Coronary artery (tissue), 2 donors: Measurements from ENCODE around the gene VSNL1.
A peak's percentile ranks its signal among the peaks of the same experiment; 100 is the strongest.

Source experiments
- DNase-seq: peaks from one replicate; pipeline ENCODE4 v3.0.0-alpha.2; 2017; ENCODE audit warnings: low spot score
- H3K27ac ChIP-seq, 2 donors: fragments of 200-600 bp; sonication (generic); one replicate each; pipeline ENCODE4 v1.5.1; 2016 to 2019
- H3K4me3 ChIP-seq: fragments of 200-600 bp; sonication (generic); 2 replicates; pipeline ENCODE4 v1.5.1; 2016; ENCODE audit warnings: mild to moderate bottlenecking, moderate library complexity
- CTCF ChIP-seq: fragments of 200-600 bp; sonication (generic); IDR thresholded peaks from one replicate; pipeline ENCODE4 v1.5.1; 2019; ENCODE audit warnings: antibody characterized with exemption

The VSNL1 gene

DNA sequence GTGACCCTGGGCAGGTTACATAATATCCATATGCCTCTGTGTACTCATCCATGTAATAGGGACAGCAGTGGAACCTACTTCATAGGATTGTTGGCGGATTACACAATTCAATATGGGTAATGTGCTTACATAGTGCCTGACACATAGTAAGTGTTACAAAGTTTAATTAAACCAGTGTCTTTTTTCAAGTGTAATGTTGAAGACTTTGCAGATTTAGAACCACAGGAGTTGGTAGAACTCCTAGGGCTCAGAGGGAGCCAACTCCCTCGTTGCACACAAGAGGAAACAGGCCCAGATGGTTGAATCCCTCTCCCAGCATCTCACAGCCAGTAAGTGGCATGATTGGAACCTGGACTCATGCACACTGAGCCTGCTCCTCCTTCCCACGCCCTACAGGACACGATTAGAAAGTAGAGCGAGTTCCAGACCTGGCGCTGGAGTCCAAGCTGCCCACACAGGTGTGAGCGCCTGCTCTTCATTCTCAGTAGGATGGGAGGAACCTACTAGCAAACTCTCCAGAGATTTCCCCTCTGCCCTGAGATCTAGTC, 97.8 kb downstream of the VSNL1 start:
- no peak overlapping the region for H3K27ac ChIP-seq
- TF ChIP-seq CTCF = no peak
- DNase-seq = no peak
- no peak overlapping the region for H3K4me3 ChIP-seq

DNA sequence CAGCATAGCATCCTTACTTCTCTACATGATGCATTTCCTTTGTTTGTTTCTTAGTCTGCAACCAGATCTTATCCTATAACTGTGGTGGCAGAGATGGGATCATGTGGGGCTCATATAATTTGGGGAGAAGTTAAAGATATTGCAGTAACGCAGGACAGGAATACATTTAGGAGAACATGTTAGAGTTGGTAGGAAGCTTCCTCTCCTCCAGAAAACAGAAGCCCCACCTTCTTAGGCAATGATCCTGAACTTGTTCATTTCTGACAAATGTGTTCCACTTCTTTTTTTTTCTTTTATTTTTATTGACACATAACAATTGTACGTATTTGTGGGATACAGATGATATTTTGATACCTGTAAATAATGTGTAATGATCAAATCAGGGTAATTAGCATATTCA, 99.9 kb downstream of the VSNL1 start:
- no peak for DNase-seq

GRCh38 chr2:17643031-17643615, 102.6 kb downstream of the VSNL1 start:
- peak overlapping the region in 1 of 2 donors; percentile 41 for H3K27ac ChIP-seq

More for the DNA sequence above, 99.9 kb downstream of the VSNL1 start:
- Histone ChIP-seq H3K27ac (no peak overlapping the region), H3K4me3 (no peak overlapping the region)
- TF ChIP-seq CTCF = no peak

GRCh38 chr2:17644997-17645720, 104.7 kb downstream of the VSNL1 start:
- Histone ChIP-seq H3K4me3 (no peak overlapping the region), H3K27ac (no peak overlapping the region)
- DNase-seq = no peak
- no peak for TF ChIP-seq CTCF

More at GRCh38 chr2:17643031-17643615, 102.6 kb downstream of the VSNL1 start:
- no peak for DNase-seq
- H3K4me3 ChIP-seq = no peak overlapping the region
- no peak for TF ChIP-seq CTCF

- no peak overlapping the region for H3K27ac ChIP-seq
- no peak overlapping the region for H3K4me3 ChIP-seq
- peak; percentile 62 for TF ChIP-seq CTCF
- no peak for DNase-seq
These were observed 105.6 kb downstream of the VSNL1 start for GRCh38 chr2:17646081-17646554.

DNA sequence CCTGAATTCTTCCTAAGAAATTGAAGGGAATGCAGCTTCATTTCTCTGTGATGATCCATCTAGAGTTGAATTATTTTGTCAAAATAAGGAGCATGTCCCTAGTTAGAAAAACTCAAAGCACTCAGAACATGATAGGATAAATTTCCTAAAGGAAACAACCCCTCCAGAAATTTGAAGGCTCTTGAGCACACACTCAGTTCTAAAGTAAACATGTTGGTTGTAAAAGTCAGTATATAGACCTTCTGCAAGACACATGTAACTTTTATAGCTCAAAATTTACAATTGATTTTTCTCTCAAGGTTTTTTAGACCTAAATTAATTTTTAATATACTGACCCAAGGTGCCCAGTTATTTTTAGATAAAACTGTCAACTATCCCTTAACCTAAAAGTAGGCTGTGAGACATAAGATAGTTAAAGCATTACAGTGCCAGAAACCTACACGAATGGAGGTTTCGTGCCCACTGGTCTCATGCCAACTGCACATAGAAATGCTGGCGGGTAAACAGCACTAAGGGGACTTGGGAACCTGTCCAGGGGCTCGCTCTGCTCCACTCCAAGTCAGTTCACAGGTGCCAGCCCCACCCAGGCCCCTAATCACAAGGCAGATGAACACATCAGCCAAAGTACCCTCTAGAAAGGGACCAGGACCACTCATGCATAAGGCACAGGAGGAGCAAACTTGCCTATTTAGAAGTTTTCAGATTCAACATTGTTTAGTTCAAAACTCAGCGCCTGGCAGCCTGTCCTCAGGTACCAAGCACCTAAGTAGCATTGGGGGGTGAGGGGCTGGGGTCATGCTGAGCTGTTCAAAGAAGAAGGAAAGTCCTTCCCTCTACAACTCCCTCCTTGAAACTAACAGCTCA, 106.6 kb downstream of the VSNL1 start:
- H3K4me3 ChIP-seq = no peak overlapping the region
- TF ChIP-seq CTCF = no peak
- no peak overlapping the region for H3K27ac ChIP-seq
- no peak for DNase-seq
